ENCODE measurements around the gene PACS2.

Gene PACS2

GRCh38 chr14:105393151-105393550 is 78.6 kb downstream of the PACS2 start:
- Histone ChIP-seq H3K4me3 (IDR thresholded peaks at IDR 0.05; ENCODE audit: insufficient read depth, low read depth, low read length) (no peak overlapping the region), H3K27me3 (ENCODE audit: insufficient read depth, low read depth) (no peaks in the 10 kb centered on the region), H3K9ac (no peak overlapping the region), H3K36me3 (ENCODE audit: insufficient read depth) (no peaks in the 10 kb centered on the region), H4K20me1 (ENCODE audit: insufficient read depth) (no peaks in the 10 kb centered on the region), H2AFZ (ENCODE audit: low read depth) (no peak overlapping the region), H3K27ac (no peak overlapping the region), H3K4me1 (ENCODE audit: low read depth, poor library complexity, severe bottlenecking) (peaks cover 4% of the 10 kb centered on the region), H3K4me2 (no peak overlapping the region), H3K79me2 (ENCODE audit: insufficient read depth, low read depth) (no peaks in the 10 kb centered on the region)
- TF ChIP-seq CTCF (conservative IDR thresholded peaks at IDR 0.05; ENCODE audit: low read depth, low read length), result no peak

- Histone ChIP-seq H3K36me3 (ENCODE audit: insufficient read depth) (no peaks in the 10 kb centered on the region), H3K27ac (no peak overlapping the region), H3K4me2 (no peak overlapping the region), H3K27me3 (ENCODE audit: insufficient read depth, low read depth) (no peaks in the 10 kb centered on the region), H3K4me1 (ENCODE audit: low read depth, poor library complexity, severe bottlenecking) (peaks cover 9% of the 10 kb centered on the region), H3K9ac (no peak overlapping the region), H4K20me1 (ENCODE audit: insufficient read depth) (no peaks in the 10 kb centered on the region), H3K4me3 (IDR thresholded peaks at IDR 0.05; ENCODE audit: insufficient read depth, low read depth, low read length) (no peak overlapping the region), H3K79me2 (ENCODE audit: insufficient read depth, low read depth) (peaks cover 7% of the 10 kb centered on the region), H2AFZ (ENCODE audit: low read depth) (no peak overlapping the region)
- TF ChIP-seq CTCF (conservative IDR thresholded peaks at IDR 0.05; ENCODE audit: low read depth, low read length), result no peak
These were observed 80.4 kb downstream of the PACS2 start for GRCh38 chr14:105394714-105395537.

GRCh38 chr14:105395538-105395854 is 80.9 kb downstream of the PACS2 start:
- Histone ChIP-seq H4K20me1 (ENCODE audit: insufficient read depth) (no peaks in the 10 kb centered on the region), H3K27me3 (ENCODE audit: insufficient read depth, low read depth) (no peaks in the 10 kb centered on the region), H3K27ac (no peak overlapping the region), H3K9ac (no peak overlapping the region), H3K79me2 (ENCODE audit: insufficient read depth, low read depth) (peaks cover 7% of the 10 kb centered on the region), H3K36me3 (ENCODE audit: insufficient read depth) (no peaks in the 10 kb centered on the region), H3K4me1 (ENCODE audit: low read depth, poor library complexity, severe bottlenecking) (peaks cover 10% of the 10 kb centered on the region), H2AFZ (ENCODE audit: low read depth) (no peak overlapping the region), H3K4me3 (IDR thresholded peaks at IDR 0.05; ENCODE audit: insufficient read depth, low read depth, low read length) (no peak overlapping the region), H3K4me2 (no peak overlapping the region)
- TF ChIP-seq CTCF (conservative IDR thresholded peaks at IDR 0.05; ENCODE audit: low read depth, low read length), result no peak

GRCh38 chr14:105397350-105397931 is 82.9 kb downstream of the PACS2 start:
- Histone ChIP-seq H3K4me2 (peak overlapping the region; percentile 45; the same call in 1 of the 2 replicates), H4K20me1 (ENCODE audit: insufficient read depth) (no peaks in the 10 kb centered on the region), H3K36me3 (ENCODE audit: insufficient read depth) (no peaks in the 10 kb centered on the region), H3K27ac (peak overlapping the region; percentile 58), H3K9ac (peak overlapping the region; percentile 90; the same call in 1 of the 2 replicates), H3K79me2 (ENCODE audit: insufficient read depth, low read depth) (peaks cover 7% of the 10 kb centered on the region), H2AFZ (ENCODE audit: low read depth) (peak overlapping the region; percentile 73), H3K4me1 (ENCODE audit: low read depth, poor library complexity, severe bottlenecking) (peaks cover 10% of the 10 kb centered on the region), H3K27me3 (ENCODE audit: insufficient read depth, low read depth) (no peaks in the 10 kb centered on the region), H3K4me3 (IDR thresholded peaks at IDR 0.05; ENCODE audit: insufficient read depth, low read depth, low read length) (no peak overlapping the region)
- TF ChIP-seq CTCF (conservative IDR thresholded peaks at IDR 0.05; ENCODE audit: low read depth, low read length), result no peak

Data from KMS-11 (cell line).